Measurements from ENCODE around the gene PYHIN1. TPM values are rescaled to one million over a fixed set of nuclear protein-coding genes. Genes with fewer than 3 reads are reported as not detected.

Gene PYHIN1
- polyA plus RNA-seq, 1 donor from 2014 or later = 37.8 TPM

DNA sequence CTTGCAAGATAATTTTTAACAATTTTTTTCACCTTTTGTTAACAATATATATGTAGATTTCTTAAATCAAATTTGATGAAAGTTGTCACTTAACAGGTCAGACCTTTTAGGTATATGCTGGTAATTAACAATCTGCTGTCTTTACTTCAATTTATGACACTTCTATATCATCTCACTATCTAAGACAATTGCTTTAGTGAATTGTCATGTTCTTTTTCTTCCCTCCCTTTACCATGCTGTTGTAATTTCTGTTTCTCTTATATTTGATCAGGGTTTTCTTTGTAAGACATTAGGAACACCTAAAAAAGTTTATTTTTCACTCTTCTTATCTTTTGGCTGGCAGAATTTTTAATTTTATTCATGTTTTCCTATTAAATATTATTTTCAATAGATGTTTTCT lies 80.4 kb downstream of the PYHIN1 start:
- peaks cover 45 to 53% (median 47%) of the 10 kb centered on the region in 3 donors for H3K4me1 Mint-ChIP-seq
- peaks cover 21% of the 10 kb centered on the region for H3K36me3 Mint-ChIP-seq
- peak overlapping the region; percentile 93 to 99 (median 94) for H3K4me3 Mint-ChIP-seq
- no peaks in the 10 kb centered on the region for H3K9me3 Mint-ChIP-seq
- H3K27me3 Mint-ChIP-seq = peaks cover 2% of the 10 kb centered on the region
- H3K27ac Mint-ChIP-seq = peak overlapping the region in 2 of 3 donors; percentile 23 to 99

DNA sequence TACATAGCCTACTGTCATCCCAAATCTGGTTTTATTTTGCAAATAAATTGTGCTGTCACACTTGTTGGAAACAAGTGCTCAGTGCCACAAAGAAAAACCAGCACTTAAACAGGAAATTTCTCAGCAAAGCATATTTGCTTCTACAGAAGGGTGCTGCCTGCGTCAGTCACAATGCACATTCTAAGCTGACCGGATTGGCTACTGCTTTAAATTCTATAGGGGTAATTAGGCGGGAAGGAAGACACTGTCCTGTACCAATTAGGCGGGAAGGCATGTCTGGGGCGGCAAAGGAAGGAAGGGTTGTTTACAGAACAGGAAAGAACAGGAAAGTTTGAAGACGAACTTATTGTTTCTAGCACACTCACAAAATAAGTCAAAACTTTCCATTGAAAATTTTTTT lies 81.1 kb downstream of the PYHIN1 start:
- Mint-ChIP-seq H3K27me3 (peaks cover 2% of the 10 kb centered on the region), H3K27ac (peak overlapping the region; percentile 59 to 99 (median 97)), H3K4me3 (peak overlapping the region; percentile 93 to 99 (median 94)), H3K36me3 (peaks cover 21% of the 10 kb centered on the region), H3K4me1 (peaks cover 45 to 52% (median 47%) of the 10 kb centered on the region in 3 donors), H3K9me3 (no peaks in the 10 kb centered on the region)

DNA sequence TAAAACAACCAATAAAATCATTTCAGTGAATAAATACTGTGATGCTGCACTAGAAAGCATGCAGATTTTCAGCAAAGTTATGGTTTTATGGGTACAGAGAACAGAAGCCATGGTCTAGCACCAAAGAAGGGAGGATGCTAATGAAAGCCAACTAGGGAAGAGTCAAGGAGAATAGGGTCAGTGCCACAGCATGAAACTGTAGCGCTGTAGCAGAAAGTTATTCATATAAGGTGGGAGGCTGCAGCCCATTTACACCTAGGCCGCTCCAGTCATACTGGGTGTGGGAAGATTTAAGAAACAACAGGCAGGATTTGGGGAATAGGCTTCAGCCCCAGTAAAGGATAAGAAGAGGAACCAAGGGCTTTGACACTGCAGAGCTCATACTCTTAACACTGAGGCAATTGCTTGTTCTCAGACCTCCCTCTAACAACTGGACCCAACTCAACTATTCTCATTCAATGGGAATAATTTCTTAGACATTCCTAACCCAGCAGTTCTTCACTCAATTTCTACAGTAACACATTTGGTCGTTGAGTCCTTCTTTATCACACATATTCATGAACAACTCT lies 82.7 kb downstream of the PYHIN1 start:
- H3K9me3 Mint-ChIP-seq = no peaks in the 10 kb centered on the region
- peaks cover 2% of the 10 kb centered on the region for H3K27me3 Mint-ChIP-seq
- H3K36me3 Mint-ChIP-seq = peaks cover 18% of the 10 kb centered on the region
- peak overlapping the region; percentile 93 to 99 (median 94) for H3K4me3 Mint-ChIP-seq
- H3K27ac Mint-ChIP-seq = peak overlapping the region; percentile 59 to 99 (median 97)
- H3K4me1 Mint-ChIP-seq = peaks cover 39 to 47% (median 46%) of the 10 kb centered on the region in 3 donors

DNA sequence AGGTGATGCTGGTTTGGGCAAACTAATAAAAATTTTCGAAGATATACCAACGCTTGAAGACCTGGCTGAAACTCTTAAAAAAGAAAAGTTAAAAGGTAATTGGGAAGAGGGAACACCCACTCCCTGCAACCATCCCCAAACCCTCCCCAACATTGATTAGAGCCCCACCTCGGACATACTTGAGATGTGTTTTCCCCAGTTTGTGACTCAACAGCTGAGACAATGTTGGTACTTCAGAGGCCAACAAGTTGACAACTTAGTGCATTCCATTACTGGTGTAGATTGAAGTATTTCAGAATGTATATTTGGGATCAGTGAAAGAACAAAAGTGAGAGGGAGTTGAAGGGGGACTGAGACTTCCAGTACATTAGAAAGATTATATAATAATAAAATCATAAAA lies 83.5 kb downstream of the PYHIN1 start:
- Mint-ChIP-seq H3K27ac (peak overlapping the region; percentile 48 to 71 (median 59)), H3K36me3 (peaks cover 18% of the 10 kb centered on the region), H3K9me3 (no peaks in the 10 kb centered on the region)

DNA sequence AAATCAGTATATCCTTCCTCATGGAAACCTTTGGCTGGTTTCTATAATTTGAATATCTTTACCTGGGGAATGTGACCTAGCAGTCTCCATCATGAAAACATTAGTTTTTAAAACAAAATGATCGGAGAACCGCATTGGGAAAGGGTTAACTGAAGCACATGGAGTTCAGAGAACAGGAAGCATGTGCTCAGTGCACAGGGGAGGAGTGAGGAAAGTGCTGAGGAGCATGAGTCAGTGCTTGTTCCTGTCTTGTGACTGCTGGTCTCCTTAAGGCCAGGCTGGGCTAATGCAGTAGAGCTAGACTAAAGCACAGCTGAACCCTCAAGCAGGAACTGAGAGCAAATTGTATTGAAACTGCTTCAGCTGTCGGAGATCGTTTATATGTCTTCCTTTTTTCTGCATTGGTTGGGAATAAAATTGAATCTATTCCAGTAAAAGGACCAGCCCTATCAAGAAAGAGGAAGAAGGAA lies 84.1 kb downstream of the PYHIN1 start:
- Mint-ChIP-seq H3K9me3 (no peaks in the 10 kb centered on the region), H3K4me3 (peak overlapping the region; percentile 79 to 93 (median 92)), H3K27ac (peak overlapping the region; percentile 68 to 94 (median 84)), H3K36me3 (peaks cover 18% of the 10 kb centered on the region), H3K4me1 (peaks cover 36 to 52% (median 49%) of the 10 kb centered on the region in 3 donors), H3K27me3 (peaks cover 2% of the 10 kb centered on the region)

More for the DNA sequence above, 83.5 kb downstream of the PYHIN1 start:
- H3K27me3 Mint-ChIP-seq = peaks cover 2% of the 10 kb centered on the region
- H3K4me3 Mint-ChIP-seq = peak overlapping the region; percentile 93 to 99 (median 94)
- peaks cover 36 to 47% (median 45%) of the 10 kb centered on the region in 3 donors for H3K4me1 Mint-ChIP-seq

- H3K9me3 Mint-ChIP-seq = no peaks in the 10 kb centered on the region
- peaks cover 50 to 61% (median 55%) of the 10 kb centered on the region in 3 donors for H3K4me1 Mint-ChIP-seq
- no peak overlapping the region for H3K27ac Mint-ChIP-seq
- H3K4me3 Mint-ChIP-seq = no peak overlapping the region
- H3K27me3 Mint-ChIP-seq = no peaks in the 10 kb centered on the region
- H3K36me3 Mint-ChIP-seq = peaks cover 17% of the 10 kb centered on the region
Observed at GRCh38 chr1:159023723-159024122, 92.4 kb downstream of the PYHIN1 start.

DNA sequence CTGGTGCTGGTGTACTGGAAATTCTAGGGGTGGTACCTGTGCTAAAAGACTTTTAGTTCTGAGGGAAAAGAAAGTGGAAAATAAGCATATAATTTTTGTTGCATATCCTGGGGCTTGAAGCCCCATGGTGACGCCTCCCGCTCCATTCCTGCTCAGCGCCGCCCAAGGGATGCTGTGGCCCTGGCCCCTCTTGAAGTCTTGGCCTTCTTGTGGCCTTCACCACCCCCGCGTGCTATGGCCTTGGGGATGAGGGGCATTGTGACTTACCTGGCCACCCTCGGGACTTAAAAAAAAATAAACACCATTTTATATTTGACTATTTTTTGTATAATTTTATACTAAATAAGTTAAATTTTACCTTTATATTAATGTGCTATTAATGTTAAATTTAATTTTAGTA lies 93.7 kb downstream of the PYHIN1 start:
- H3K4me1 Mint-ChIP-seq = peaks cover 58 to 62% (median 60%) of the 10 kb centered on the region in 3 donors
- no peaks in the 10 kb centered on the region for H3K27me3 Mint-ChIP-seq
- H3K4me3 Mint-ChIP-seq = peak overlapping the region in 1 of 4 donors; percentile 33
- H3K36me3 Mint-ChIP-seq = peaks cover 19% of the 10 kb centered on the region
- H3K9me3 Mint-ChIP-seq = no peaks in the 10 kb centered on the region
- no peak overlapping the region for H3K27ac Mint-ChIP-seq

Other genes with a start within 250 kb of the PYHIN1 start
- gene SPTA1, start 244.8 kb upstream of the PYHIN1 start, polyA plus RNA-seq = not detected
- not detected for gene OR6K2, start 230.9 kb upstream of the PYHIN1 start, polyA plus RNA-seq
- gene OR6K3, start 210.8 kb upstream of the PYHIN1 start, polyA plus RNA-seq = not detected
- not detected for gene OR6K6, start 176.8 kb upstream of the PYHIN1 start, polyA plus RNA-seq
- gene OR6N1, start 159.4 kb upstream of the PYHIN1 start, polyA plus RNA-seq = not detected
- not detected for gene OR6N2, start 150.3 kb upstream of the PYHIN1 start, polyA plus RNA-seq
- 25.4 TPM for gene MNDA, start 100.2 kb upstream of the PYHIN1 start, polyA plus RNA-seq
- 213 TPM for gene IFI16, start 78.4 kb downstream of the PYHIN1 start, polyA plus RNA-seq
- gene AIM2, start 145.2 kb downstream of the PYHIN1 start, polyA plus RNA-seq = 187 TPM
- 0.13 TPM for gene CADM3, start 240.1 kb downstream of the PYHIN1 start, polyA plus RNA-seq

Data from IgD-negative memory B cell (primary cell).